Activated CD4-positive, alpha-beta T cell treated with anti-CD3 and anti-CD28 coated beads, Interleukin-2, amount 10 ng/mL, durations not matched to agents 24 days and 14 days (primary cell): ENCODE measurements around the gene TMEM209. TPM values are rescaled to one million over a fixed set of nuclear protein-coding genes. Genes with fewer than 3 reads are reported as not detected.

Source experiments
- DNase-seq: peaks from one replicate; pipeline ENCODE4 v3.0.0; 2022
- H3K27ac Mint-ChIP-seq: one replicate; pipeline ENCODE4 v1.8.0; 2022; ENCODE audit warnings: mild to moderate bottlenecking, mixed read lengths
- H3K27me3 Mint-ChIP-seq: one replicate; pipeline ENCODE4 v1.8.0; 2022; ENCODE audit warnings: mixed read lengths
- H3K36me3 Mint-ChIP-seq: one replicate; pipeline ENCODE4 v1.8.0; 2022; ENCODE audit warnings: low read depth, mild to moderate bottlenecking, mixed read lengths
- H3K4me1 Mint-ChIP-seq: one replicate; pipeline ENCODE4 v1.8.0; 2021; ENCODE audit warnings: mixed read lengths
- H3K4me3 Mint-ChIP-seq: one replicate; pipeline ENCODE4 v1.8.0; 2022; ENCODE audit warnings: mild to moderate bottlenecking, moderate library complexity, mixed read lengths
- H3K9me3 Mint-ChIP-seq: one replicate; pipeline ENCODE4 v1.8.0; 2021; ENCODE audit warnings: mixed read lengths
- intact Hi-C: fragments of 100-400 bp; cut with micrococcal nuclease; formaldehyde crosslinking; loops from one replicate; pipeline ENCODE4 v1.15.1; 2023
- total RNA-seq: library from RNA; stranded (reverse); gene quantifications from 2 replicates; pipeline ENCODE4 v1.2.3, GENCODE V29; 2022

The TMEM209 gene
- total RNA-seq, 1 donor from 2014 or later, result 52.9 TPM

- peaks cover 18% of the 10 kb centered on the region for H3K36me3 Mint-ChIP-seq
- no peak overlapping the region for H3K27ac Mint-ChIP-seq
- H3K27me3 Mint-ChIP-seq, result peaks cover 19% of the 10 kb centered on the region
- no peaks in the 10 kb centered on the region for H3K9me3 Mint-ChIP-seq
- intact Hi-C loops, result no loop called here
- peaks cover 15% of the 10 kb centered on the region for H3K4me1 Mint-ChIP-seq
- no peak for DNase-seq
- peak overlapping the region; percentile 68 for H3K4me3 Mint-ChIP-seq
Measured at GRCh38 chr7:130140551-130141160, 64.5 kb downstream of the TMEM209 start.

GRCh38 chr7:130139193-130139960, 65.8 kb downstream of the TMEM209 start:
- intact Hi-C loops, result loop anchor here (5.0 kb wide), 1 partner anchor 67 kb away; the partner anchor contains the start of gene KLHDC10
- Mint-ChIP-seq H3K4me1 (peaks cover 19% of the 10 kb centered on the region), H3K9me3 (no peaks in the 10 kb centered on the region)

GRCh38 chr7:130137207-130137606, 68.0 kb downstream of the TMEM209 start:
- no peak for DNase-seq
- no peak overlapping the region for H3K4me3 Mint-ChIP-seq
- intact Hi-C loops, result loop anchor here (5.0 kb wide), 1 partner anchor 65 kb away; the partner anchor contains the start of gene KLHDC10
- H3K4me1 Mint-ChIP-seq, result peaks cover 19% of the 10 kb centered on the region
- H3K27ac Mint-ChIP-seq, result no peak overlapping the region
- H3K9me3 Mint-ChIP-seq, result no peaks in the 10 kb centered on the region
- H3K36me3 Mint-ChIP-seq, result peaks cover 27% of the 10 kb centered on the region
- peaks cover 3% of the 10 kb centered on the region for H3K27me3 Mint-ChIP-seq

More at GRCh38 chr7:130139193-130139960, 65.8 kb downstream of the TMEM209 start:
- H3K4me3 Mint-ChIP-seq, result no peak overlapping the region
- peaks cover 22% of the 10 kb centered on the region for H3K36me3 Mint-ChIP-seq
- no peak overlapping the region for H3K27ac Mint-ChIP-seq
- DNase-seq, result no peak
- peaks cover 11% of the 10 kb centered on the region for H3K27me3 Mint-ChIP-seq

GRCh38 chr7:130136579-130137167, 68.5 kb downstream of the TMEM209 start:
- Mint-ChIP-seq H3K4me1 (peaks cover 17% of the 10 kb centered on the region), H3K27ac (no peak overlapping the region)

GRCh38 chr7:130135208-130136205, 69.7 kb downstream of the TMEM209 start:
- no peaks in the 10 kb centered on the region for H3K9me3 Mint-ChIP-seq
- H3K4me3 Mint-ChIP-seq, result peak overlapping the region; percentile 32
- DNase-seq, result no peak
- intact Hi-C loops, result loop anchor here (5.0 kb wide), 1 partner anchor 63 kb away; the partner anchor contains the start of gene KLHDC10
- no peaks in the 10 kb centered on the region for H3K27me3 Mint-ChIP-seq
- H3K27ac Mint-ChIP-seq, result no peak overlapping the region
- H3K36me3 Mint-ChIP-seq, result peaks cover 36% of the 10 kb centered on the region
- H3K4me1 Mint-ChIP-seq, result peaks cover 15% of the 10 kb centered on the region

More at GRCh38 chr7:130136579-130137167, 68.5 kb downstream of the TMEM209 start:
- H3K9me3 Mint-ChIP-seq, result no peaks in the 10 kb centered on the region
- DNase-seq, result no peak
- H3K4me3 Mint-ChIP-seq, result no peak overlapping the region
- H3K27me3 Mint-ChIP-seq, result peaks cover 2% of the 10 kb centered on the region
- H3K36me3 Mint-ChIP-seq, result peaks cover 29% of the 10 kb centered on the region
- intact Hi-C loops, result loop anchor here (5.0 kb wide), 1 partner anchor 64 kb away; the partner anchor contains the start of gene KLHDC10

GRCh38 chr7:130134726-130135125, 70.5 kb downstream of the TMEM209 start:
- intact Hi-C loops, result loop anchor here (5.0 kb wide), 1 partner anchor 62 kb away; the partner anchor contains the start of gene KLHDC10
- Mint-ChIP-seq H3K4me3 (no peak overlapping the region), H3K27me3 (no peaks in the 10 kb centered on the region), H3K36me3 (peaks cover 41% of the 10 kb centered on the region), H3K9me3 (no peaks in the 10 kb centered on the region), H3K4me1 (peaks cover 15% of the 10 kb centered on the region), H3K27ac (no peak overlapping the region)
- no peak for DNase-seq

GRCh38 chr7:130134106-130134636, 71.0 kb downstream of the TMEM209 start:
- Mint-ChIP-seq H3K27ac (no peak overlapping the region), H3K9me3 (no peaks in the 10 kb centered on the region), H3K36me3 (peaks cover 42% of the 10 kb centered on the region), H3K4me1 (peaks cover 15% of the 10 kb centered on the region), H3K27me3 (no peaks in the 10 kb centered on the region), H3K4me3 (no peak overlapping the region)
- intact Hi-C loops, result no loop called here
- DNase-seq, result no peak

GRCh38 chr7:130133029-130133782, 72.0 kb downstream of the TMEM209 start:
- H3K27ac Mint-ChIP-seq, result no peak overlapping the region
- peaks cover 15% of the 10 kb centered on the region for H3K4me1 Mint-ChIP-seq
- intact Hi-C loops, result no loop called here
- no peaks in the 10 kb centered on the region for H3K9me3 Mint-ChIP-seq
- H3K36me3 Mint-ChIP-seq, result peaks cover 47% of the 10 kb centered on the region
- H3K27me3 Mint-ChIP-seq, result no peaks in the 10 kb centered on the region
- no peak overlapping the region for H3K4me3 Mint-ChIP-seq
- no peak for DNase-seq

GRCh38 chr7:130131964-130132875, 73.0 kb downstream of the TMEM209 start:
- Mint-ChIP-seq H3K27ac (no peak overlapping the region), H3K4me3 (no peak overlapping the region), H3K36me3 (peaks cover 44% of the 10 kb centered on the region), H3K4me1 (peaks cover 15% of the 10 kb centered on the region), H3K9me3 (no peaks in the 10 kb centered on the region), H3K27me3 (no peaks in the 10 kb centered on the region)
- DNase-seq, result no peak
- intact Hi-C loops, result no loop called here

- intact Hi-C loops, result no loop called here
- DNase-seq, result no peak
- no peaks in the 10 kb centered on the region for H3K27me3 Mint-ChIP-seq
- peaks cover 47% of the 10 kb centered on the region for H3K36me3 Mint-ChIP-seq
- no peak overlapping the region for H3K27ac Mint-ChIP-seq
- H3K9me3 Mint-ChIP-seq, result no peaks in the 10 kb centered on the region
- H3K4me3 Mint-ChIP-seq, result no peak overlapping the region
- peaks cover 11% of the 10 kb centered on the region for H3K4me1 Mint-ChIP-seq
Measured at GRCh38 chr7:130131191-130131834, 73.9 kb downstream of the TMEM209 start.

- Mint-ChIP-seq H3K4me1 (no peaks in the 10 kb centered on the region), H3K27me3 (no peaks in the 10 kb centered on the region), H3K4me3 (no peak overlapping the region), H3K36me3 (peaks cover 45% of the 10 kb centered on the region), H3K27ac (no peak overlapping the region), H3K9me3 (no peaks in the 10 kb centered on the region)
- DNase-seq, result no peak
- intact Hi-C loops, result no loop called here
Measured at GRCh38 chr7:130129011-130129411, 76.2 kb downstream of the TMEM209 start.
